ENCODE results near the gene CPNE2.
A peak's percentile ranks its signal among the peaks of the same experiment; 100 is the strongest.

CPNE2 gene

DNA sequence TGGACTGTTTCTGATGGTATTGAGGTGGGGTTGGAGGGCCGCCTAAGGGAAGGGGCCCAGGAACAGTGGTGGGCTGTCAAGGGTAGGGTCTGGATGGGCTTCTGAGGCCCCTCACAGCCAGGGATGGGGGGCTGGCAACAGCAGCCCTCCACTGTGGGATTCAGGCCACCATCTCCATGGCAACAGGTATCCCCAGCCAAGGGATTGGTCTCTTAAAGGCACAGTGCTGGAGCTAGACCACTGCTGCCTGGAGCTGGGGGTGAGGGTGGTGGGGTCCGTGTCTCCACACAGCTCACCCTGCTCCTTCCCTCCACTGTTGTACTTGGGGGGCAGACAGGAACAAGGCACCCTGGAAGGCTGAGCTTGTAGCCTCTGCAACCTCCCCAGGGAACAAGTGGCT lies 51.6 kb downstream of the CPNE2 start:
- DNase-seq (ENCODE audit: low read depth, low spot score), result no peak

DNA sequence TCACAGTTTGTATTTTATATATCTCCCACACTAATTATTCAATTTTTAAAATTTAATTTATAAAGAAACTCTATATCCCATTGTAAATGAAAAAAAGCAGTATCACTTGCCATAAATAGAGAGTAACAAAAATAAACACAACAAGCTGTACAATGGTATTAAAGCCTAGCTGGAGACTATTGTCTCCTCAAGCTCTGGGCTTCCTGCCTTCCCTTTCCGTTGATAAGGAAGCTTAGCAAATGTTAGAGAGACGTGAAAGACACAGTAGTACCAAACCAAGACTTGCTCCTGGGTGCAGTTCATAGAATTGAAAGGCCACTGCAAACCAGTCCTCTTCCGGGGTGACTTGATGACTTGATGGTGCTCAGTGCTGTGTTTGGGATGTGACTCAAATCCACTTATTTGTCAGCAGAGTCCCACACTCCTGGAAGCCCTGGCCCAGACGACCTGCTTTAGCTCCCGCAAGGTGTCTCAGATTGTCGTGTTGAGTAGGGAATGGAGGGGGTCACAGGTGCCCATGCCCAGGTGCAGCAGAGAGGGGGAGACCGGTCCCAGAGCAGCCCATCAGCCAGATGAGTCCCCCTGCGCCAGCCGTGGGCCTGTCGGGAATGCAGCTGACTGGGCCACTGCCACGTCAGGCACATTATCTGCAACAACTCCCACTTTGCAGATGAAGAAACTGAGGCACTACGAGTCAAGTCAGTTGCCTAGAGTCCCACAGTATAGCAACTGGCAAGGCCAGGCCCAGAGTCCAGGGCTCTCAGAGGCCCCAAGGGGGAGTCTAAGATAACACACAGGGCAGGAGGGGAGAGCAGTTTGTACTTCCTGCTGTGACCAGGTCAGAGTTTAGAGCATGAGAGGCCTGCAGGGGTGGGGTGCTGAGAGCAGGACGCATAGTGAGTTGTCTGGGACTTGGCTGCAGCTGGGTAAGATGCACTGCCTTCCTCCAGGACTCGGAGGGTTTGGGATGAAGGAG lies 53.0 kb downstream of the CPNE2 start:
- DNase-seq (ENCODE audit: low read depth, low spot score), result no peak

DNA sequence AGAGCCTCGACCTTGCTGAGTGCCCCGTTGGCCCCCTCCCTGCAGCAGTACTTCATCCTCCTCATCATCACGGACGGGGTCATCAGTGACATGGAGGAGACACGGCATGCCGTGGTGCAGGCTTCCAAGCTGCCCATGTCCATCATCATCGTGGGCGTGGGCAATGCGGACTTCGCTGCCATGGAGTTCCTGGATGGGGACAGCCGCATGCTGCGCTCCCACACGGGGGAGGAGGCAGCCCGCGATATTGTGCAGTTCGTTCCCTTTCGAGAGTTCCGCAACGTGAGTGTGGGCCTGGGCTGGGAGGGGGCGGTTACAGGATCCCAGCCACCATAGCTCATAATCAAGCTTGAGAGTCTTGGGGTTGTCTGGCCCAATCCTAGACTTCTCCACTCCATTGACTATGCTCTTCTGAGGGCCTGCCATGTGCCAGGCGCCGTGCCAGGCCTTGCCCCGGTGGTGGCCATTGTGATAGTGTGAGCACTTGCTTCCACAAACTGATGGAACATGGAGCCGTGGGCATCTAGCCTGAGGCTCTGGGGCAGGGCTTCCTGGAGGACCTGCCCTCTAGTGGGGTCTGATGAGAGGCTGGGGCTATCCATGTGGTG lies 53.8 kb downstream of the CPNE2 start:
- no peak for DNase-seq (ENCODE audit: low read depth, low spot score)

DNA sequence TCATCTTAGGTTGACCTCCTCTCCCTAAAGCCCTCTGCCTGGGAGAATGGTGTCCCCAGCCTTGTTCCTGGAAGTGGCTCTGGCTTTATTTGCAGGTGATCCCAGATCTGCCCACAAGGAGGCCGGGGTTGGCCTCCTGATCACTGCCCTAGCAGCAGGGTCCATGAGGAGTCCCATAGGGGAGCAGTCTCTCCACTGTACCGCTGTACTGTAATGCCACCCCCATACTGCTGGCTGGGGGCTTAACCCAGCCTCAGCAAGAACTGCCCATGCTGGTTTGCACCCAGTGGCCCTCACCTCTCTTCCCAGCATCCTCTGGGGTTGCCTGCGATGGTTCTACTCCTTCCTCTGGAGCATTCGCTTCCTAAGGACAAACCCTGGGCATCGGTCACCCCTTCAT lies 54.4 kb downstream of the CPNE2 start:
- no peak for DNase-seq (ENCODE audit: low read depth, low spot score)

DNA sequence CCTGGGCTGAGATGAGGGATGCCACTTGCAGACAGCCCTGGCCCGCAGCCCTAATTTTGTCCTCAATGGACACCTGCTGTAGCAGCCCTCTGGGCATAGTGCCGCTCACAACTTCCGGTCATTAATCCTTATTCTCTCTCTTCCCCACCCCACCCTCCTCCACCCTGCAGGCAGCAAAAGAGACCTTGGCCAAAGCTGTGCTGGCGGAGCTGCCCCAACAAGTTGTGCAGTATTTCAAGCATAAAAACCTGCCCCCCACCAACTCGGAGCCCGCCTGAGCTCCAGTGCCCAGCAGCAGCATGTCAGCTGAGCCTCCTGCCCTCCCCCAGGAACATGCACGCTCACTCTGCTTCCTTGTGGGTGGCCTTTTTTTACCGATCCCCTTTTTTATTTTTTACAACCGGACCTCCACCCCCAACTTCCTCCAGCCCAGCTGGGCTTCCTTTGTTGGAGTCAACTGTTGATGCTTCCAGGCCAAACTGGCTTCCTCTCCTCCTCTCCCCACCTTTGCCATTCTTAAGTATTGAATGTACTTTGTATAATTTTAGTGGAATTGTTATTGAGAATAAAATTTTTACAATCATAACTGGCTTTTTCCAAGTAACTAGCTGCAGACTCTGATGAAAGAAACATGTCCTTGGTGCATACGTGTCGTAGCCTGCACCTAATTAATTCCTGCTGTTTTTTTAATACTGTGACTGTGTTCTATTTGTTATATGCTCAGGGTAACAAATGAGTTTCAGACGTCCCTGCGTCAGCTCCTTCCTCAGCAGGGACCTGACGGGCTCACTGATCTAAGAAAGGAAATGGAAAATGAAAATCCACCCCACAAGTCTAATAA lies 55.2 kb downstream of the CPNE2 start:
- DNase-seq (ENCODE audit: low read depth, low spot score), result no peak

DNA sequence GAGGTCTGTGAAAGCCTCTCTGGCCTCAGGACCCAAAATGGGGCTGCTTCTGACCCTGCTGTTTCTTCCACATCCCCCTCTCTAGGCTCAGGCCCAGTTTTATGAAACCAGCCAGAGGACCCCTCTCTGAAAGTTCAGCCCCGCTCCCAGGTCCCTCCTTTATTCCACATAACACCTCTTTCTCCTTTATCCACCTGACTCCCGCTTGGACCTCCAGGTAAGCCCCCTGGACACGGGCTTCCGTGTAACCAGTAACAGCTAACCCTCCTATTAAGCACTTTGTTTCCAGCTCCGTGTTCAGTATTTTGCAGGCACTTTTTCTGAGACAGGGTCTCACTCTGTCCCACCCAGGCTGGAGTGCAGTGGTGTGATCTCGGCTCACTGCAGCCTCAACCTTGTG lies 56.1 kb downstream of the CPNE2 start:
- no peak for DNase-seq (ENCODE audit: low read depth, low spot score)

DNA sequence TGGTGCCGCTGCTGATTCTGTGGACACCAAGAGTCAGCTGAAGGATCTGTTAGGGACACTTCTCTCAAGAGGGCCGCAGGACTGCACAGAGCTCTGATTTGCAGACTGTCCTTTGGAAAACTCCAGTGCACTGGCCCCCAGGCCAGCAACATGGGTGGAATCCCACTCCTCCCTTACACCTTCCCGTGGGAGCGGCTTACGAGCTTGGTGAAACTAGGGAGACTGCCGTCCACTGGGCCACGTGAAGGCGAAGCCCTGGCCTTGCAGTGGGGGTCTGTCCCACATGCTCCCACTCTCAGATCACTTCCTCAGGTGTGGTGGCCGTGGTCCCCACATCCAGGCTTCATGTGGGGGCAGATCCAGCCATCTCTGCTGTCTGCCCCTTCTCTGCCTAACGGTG lies 57.0 kb downstream of the CPNE2 start:
- DNase-seq (ENCODE audit: low read depth, low spot score), result no peak

DNA sequence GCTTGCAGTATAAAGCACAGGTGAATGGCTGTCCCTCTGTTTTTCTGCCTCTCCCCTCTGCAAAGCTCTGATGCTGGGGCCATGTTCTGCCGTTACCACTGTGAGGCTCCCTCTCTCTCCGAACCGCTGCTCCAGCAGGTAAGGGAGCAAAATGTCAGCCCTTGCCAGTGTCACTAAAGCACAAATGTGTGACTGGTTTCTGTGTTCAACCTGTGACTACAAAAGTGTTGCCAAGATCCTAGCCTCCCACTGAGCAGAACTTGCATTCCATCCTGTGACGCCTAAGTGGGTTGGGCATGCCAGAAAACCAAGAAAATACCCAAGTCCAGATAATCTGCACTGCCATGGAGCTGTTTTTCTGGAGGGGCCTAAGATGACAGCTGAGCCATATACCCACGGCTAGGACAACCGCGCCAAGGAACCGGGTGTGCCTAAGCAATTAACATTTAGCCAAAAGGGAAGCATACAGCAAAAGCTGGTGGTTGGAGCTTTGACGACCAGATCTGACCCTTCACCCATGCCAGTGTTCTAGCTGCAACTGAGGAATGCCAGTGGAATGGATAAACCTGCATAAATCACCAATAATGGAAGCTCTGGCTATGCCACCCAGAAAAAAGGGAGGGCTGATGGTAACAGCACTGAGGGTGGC lies 58.4 kb downstream of the CPNE2 start:
- DNase-seq (ENCODE audit: low read depth, low spot score), result no peak

DNA sequence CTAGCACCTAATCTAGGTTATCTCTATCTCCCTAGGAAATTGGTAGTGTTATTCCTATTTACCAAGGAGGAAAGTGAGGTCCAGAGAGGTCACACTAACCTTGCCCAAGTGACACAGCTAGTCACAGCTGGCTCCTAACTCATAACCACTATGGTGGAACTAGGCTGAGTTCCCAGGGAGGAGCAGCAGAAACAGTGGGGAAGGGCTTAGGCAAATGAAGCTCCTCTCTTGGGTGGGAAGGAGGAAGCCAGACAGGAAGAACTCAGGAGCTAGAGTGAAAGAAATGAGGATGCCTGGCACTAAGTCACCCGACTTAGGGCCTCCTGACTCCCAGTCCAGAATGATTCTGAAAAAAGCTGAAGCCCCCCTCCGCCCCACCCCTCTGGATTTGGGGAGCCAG lies 59.0 kb downstream of the CPNE2 start:
- DNase-seq (ENCODE audit: low read depth, low spot score), result no peak

DNA sequence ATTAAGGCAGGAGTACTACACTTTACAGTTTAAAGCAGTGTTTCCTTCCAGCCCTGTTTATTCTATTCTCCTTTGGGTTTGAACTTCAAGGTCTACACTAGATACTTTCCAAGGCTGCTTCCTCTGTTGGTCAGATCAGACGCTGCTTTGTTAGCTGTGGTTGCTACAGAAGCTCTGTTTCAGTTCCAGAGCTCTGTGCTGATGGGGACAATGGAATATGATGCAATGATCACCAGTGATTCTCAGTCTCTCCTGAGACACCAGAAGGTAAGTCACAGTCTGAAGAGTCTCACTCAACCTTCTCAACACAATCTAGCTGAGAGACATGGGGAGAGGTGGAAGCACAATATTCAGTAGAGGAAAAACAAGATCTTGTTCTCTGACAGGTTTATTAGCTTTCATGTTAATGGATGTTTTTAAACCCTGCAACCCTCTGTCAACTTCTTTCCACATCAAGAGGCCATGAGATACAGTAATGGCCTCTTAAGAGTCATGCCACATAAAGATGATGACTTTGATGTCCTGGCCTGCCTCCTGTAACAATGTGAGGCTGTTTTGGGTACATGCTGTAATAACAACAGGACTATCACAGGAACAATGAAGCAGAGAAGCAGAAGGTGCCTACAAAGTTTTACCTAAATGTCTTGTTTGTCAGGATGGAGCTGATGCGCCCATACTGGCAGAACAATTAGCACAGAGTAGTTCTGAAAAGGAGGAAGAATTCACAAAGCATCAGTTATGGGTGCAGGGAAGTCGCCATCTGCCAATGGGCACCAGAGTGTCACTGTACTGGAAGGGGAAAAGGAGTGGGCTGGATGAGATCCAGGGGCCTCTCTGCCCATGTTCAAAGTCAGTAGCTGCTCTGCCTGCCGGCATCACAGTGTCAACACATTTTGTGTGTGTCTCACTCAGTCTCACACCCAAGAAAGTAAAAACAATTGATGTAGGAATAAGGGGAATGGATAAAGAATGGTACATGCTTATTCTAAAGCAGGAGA lies 60.0 kb downstream of the CPNE2 start:
- DNase-seq (ENCODE audit: low read depth, low spot score), result no peak

DNA sequence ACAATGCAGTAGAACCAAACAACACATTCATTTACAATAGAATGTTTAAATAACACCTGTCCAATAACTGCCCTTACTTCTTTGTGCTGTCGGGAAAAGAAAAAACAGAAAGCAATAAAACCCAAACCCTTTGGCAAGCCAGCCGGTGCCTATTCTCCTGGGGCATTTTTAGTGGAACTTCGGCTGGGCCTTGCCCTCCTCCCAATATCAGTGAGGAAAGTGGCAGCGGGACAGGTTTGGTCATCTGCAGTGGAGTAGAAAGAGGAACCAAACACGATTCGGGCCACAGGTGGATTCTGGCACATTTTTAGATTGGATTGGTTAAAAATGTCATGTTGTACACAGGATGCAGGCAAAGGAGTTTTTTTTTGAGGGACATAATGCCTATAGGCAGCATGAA lies 61.5 kb downstream of the CPNE2 start:
- no peak for DNase-seq (ENCODE audit: low read depth, low spot score)

DNA sequence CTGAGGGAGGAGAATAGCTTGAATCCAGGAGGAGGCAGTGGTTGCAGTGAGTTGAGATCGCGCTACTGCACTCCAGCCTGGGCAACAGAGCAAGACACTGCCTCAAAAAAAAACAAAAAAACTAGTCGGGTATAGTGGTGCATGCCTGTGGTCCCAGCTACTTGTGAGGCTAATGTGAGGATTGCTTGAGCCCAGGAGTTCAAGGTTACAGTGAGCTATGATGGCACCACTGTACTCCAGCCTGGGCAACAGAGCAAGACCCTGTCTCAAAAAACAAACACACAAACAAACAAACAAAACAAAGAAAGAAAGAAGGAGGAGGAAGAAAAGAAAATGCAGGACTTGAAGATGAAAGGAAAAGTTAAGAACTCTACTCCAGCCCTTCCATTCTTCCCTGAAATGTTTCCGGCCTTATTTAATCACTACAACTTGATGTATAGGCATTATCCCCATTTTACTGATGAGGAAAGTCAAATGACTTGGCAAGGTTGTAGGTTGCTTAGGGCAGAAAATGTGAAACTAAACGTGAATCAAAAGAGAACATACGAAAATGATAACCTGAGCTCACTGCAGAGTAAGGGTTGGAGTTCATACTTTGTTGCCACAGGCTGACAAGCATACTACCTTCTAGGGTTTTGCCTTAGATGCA lies 63.4 kb downstream of the CPNE2 start:
- DNase-seq (ENCODE audit: low read depth, low spot score), result no peak

DNA sequence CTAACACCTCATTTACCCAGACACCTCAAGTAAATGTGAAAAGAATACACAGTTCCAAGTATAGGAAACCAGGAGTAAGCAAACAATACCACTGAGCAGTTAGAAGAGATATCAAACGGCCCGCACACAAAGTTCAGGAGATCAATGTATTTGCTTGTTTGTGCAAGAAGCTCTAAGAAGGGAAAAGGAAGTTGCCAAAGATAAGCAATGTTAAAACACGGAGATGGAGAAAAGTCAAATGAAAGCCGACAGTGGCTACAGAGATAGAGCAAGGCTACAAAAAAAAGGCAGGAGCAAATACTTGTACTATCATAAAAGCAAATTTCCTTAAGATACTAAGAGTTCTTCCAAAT lies 63.9 kb downstream of the CPNE2 start:
- DNase-seq (ENCODE audit: low read depth, low spot score), result no peak

DNA sequence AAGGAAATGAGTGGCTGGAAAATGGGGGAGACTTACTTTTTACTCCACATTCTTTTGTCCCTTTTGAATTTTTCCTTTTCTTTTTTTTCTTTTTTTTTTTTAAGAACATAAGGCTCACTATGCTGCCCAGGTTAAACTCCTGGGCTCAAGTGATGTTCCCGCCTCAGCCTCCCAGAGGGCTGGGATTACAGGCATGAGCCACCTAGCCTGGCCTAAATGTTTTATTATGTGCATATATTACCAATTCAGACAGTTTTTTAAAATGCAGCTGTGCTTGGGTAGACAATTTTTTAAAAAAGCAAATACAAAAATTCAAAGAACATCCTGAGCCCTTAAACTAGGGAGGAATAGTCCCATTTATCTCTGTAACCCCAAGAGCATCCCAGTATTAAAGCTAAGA lies 65.2 kb downstream of the CPNE2 start:
- no peak for DNase-seq (ENCODE audit: low read depth, low spot score)

DNA sequence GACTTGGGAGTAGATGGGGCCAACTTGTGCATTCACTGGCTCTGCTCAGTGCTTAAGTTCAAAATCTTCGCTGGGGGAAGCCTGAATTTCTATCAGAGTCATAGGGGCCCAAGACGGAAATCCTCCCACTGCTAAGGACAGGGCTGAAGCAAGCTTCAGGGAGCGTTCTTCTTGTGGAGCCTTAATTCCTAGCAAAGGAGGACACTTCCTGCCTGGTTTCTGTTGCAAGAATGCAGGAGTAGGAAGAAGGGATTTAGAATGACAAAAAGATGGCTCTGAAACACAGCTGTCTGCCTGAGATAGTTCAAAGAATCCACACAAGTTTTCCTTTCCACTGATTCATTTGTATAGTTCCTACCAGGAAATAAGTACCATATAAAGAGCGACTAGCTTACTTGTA lies 67.1 kb downstream of the CPNE2 start:
- no peak for DNase-seq (ENCODE audit: low read depth, low spot score)

DNA sequence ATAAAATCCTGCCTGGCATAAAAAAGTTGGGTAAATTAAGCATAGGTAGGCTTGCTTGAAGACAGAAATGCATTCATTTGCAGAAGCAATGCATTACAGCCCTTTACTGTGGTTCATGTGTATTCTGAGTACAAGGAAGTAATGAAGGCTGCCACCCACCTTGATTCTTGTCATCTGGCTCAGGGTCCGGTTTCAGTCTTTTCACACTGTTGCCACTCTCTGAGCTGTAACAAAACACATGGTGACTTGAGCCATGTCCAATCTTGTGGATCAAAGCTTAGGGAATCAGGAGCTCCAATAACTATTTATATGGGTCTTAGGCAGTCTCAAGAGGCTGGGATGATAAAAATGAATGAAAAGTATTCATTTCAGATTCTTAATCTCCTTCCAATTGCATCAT lies 71.5 kb downstream of the CPNE2 start:
- no peak for DNase-seq (ENCODE audit: low read depth, low spot score)

DNA sequence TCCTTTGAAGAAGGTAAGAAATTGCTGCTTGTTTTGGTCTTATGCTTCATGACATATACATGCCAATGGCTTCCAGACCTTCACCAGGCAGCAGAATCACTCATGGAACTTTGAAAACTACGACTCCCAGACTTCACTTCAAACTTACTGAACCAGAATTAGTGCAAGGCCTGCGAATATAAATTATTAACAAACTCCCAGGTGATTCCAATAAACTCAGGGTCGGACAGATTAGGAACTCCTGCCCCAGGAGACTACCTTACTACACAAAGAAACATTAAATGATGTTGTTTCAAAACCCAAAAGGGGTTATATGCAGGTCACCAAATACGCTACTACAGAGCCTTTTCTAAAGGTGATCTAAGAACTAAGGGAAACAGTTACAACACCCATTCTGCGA lies 73.1 kb downstream of the CPNE2 start:
- DNase-seq (ENCODE audit: low read depth, low spot score), result no peak

DNA sequence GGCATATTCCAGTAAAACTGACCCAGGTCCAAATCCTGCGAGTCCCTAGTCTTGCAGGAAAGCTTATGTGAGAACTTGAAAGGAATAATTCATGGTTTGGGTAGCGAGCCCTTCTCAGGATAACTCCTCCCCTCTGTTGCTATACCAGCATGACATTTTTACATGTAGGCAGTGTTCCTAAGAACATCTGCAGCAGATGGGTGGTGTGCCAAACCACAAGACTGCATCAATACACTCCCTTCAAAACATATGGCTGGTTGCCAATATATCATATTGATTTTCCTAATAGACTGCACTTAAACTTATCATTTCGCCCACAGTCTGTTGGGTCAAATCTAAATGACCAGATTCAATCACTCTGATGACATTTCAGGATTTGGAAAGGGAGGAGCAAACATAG lies 73.6 kb downstream of the CPNE2 start:
- peak; percentile 68 for DNase-seq (ENCODE audit: low read depth, low spot score)

DNA sequence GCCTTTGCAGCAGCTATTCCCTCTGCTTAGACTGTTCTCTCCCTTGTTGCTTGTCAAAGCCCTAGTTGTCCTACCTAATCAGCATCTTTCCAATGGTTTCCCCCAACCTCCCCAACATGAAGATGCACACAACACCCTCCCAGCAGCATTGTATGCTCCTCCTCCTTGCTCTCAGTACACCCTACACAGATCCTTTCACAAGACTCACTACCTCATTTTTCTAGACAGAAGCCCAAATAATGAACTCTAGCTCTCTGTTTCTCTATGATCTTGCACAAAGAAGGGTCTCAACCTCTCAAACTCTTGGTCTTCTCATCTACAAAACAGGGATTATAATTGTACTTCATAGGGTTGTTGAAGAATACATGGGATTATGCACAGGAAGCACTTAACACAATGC lies 74.1 kb downstream of the CPNE2 start:
- no peak for DNase-seq (ENCODE audit: low read depth, low spot score)

DNA sequence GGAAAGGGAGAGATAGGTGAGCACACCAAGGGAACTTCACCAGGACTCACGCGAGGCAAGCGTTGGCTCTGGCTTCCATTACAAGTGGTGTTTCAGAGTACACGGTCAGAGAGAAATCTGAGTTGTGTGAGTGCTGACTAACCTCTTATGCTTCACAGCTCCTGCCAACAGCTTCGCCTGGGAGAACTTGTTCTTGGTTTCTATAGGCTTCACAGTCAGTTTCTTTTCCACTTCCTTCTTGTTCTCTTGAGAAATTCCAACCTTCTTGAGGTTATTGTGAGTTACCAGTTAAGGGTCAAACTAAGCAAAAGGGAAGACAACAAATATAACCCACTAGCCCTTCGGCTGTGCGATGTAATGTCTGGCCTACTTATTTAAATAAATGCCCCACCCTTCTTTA lies 74.6 kb downstream of the CPNE2 start:
- DNase-seq (ENCODE audit: low read depth, low spot score), result no peak

Data from smooth muscle cell of the brain vasculature (primary cell).